GM21381 (cell line): ENCODE results near the gene KCND2.

Source experiments
- ATAC-seq: cut with Tn5 transposase; IDR thresholded peaks from one replicate; pipeline ENCODE4 v1.9.1; 2021; ENCODE audit warnings: mild to moderate bottlenecking, moderate library complexity; ENCODE audit not compliant: unreplicated experiment

Gene KCND2

GRCh38 chr7:120480472-120480871 is 207.5 kb downstream of the KCND2 start:
- no peak for ATAC-seq

- no peak for ATAC-seq
Observed at GRCh38 chr7:120480930-120481329, 208.0 kb downstream of the KCND2 start.

GRCh38 chr7:120486164-120486563 is 213.2 kb downstream of the KCND2 start:
- no peak for ATAC-seq

GRCh38 chr7:120502132-120502531 is 229.2 kb downstream of the KCND2 start:
- ATAC-seq: no peak

GRCh38 chr7:120502825-120503224 is 229.8 kb downstream of the KCND2 start:
- ATAC-seq: no peak

GRCh38 chr7:120504386-120504785 is 231.4 kb downstream of the KCND2 start:
- no peak for ATAC-seq

GRCh38 chr7:120505770-120506169 is 232.8 kb downstream of the KCND2 start:
- ATAC-seq: no peak

- no peak for ATAC-seq
Observed at GRCh38 chr7:120512701-120513100, 239.7 kb downstream of the KCND2 start.

GRCh38 chr7:120519224-120519623 is 246.2 kb downstream of the KCND2 start:
- ATAC-seq: no peak

GRCh38 chr7:120521761-120522737 is 249.1 kb downstream of the KCND2 start:
- no peak for ATAC-seq

GRCh38 chr7:120523985-120524384 is 251.0 kb downstream of the KCND2 start:
- ATAC-seq: no peak

GRCh38 chr7:120526902-120527509 is 254.0 kb downstream of the KCND2 start:
- no peak for ATAC-seq

- no peak for ATAC-seq
Observed at GRCh38 chr7:120529736-120530135, 256.8 kb downstream of the KCND2 start.

GRCh38 chr7:120538335-120538734 is 265.4 kb downstream of the KCND2 start:
- no peak for ATAC-seq

GRCh38 chr7:120539321-120539720 is 266.3 kb downstream of the KCND2 start:
- no peak for ATAC-seq

GRCh38 chr7:120547605-120548004 is 274.6 kb downstream of the KCND2 start:
- no peak for ATAC-seq

GRCh38 chr7:120550494-120551048 is 277.6 kb downstream of the KCND2 start:
- ATAC-seq: no peak

GRCh38 chr7:120553491-120553890 is 280.5 kb downstream of the KCND2 start:
- ATAC-seq: peak; percentile 39

GRCh38 chr7:120554960-120555571 is 282.1 kb downstream of the KCND2 start:
- ATAC-seq: peak; percentile 71

- ATAC-seq: no peak
Observed at GRCh38 chr7:120564145-120564544, 291.2 kb downstream of the KCND2 start.

GRCh38 chr7:120567204-120567603 is 294.2 kb downstream of the KCND2 start:
- no peak for ATAC-seq
